HG03439 (cell line): ENCODE results near the gene TMEM87A.

Source experiments
- ATAC-seq: cut with Tn5 transposase; IDR thresholded peaks from one replicate; pipeline ENCODE4 v1.9.1; 2021; ENCODE audit warnings: mild to moderate bottlenecking, moderate library complexity; ENCODE audit not compliant: unreplicated experiment

The TMEM87A gene

DNA sequence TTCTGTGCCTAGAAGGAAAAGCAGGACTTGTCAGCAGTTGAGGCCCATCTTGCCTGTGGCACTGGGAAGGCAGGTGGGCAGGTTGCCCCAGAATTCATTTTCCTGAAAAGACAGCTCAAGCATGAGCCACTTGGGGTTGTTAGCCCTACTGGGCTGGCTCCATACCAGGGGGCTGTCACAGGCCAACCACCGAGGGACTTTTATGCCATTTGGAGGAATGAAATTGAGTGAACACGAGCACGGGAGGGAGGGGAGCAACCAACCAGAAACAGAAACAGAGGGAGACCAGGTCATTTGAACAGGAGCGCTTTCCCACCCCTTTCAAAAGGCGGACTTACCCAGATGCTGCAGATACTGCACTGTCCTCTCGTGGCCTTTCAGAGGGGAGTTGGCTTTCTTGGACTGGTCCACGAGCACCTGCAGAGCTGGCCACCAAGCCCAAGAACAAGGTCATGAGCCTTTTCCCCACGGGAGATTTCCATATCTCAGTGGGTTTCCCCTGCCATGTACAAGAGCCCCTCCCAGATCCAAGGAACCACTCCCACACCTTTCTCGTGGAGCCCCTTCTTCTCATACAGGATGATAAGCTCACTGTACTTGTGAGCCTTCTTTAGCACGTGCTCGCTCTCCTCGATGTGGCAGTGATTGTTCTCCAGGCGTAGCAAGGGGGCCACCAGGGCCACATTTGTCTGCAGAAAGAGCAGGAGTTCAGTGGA is 106.8 kb downstream of the TMEM87A start:
- no peak for ATAC-seq

GRCh38 chr15:42165106-42165505 is 108.1 kb downstream of the TMEM87A start:
- ATAC-seq: no peak

- no peak for ATAC-seq
Measured at GRCh38 chr15:42163947-42164550, 109.2 kb downstream of the TMEM87A start.

DNA sequence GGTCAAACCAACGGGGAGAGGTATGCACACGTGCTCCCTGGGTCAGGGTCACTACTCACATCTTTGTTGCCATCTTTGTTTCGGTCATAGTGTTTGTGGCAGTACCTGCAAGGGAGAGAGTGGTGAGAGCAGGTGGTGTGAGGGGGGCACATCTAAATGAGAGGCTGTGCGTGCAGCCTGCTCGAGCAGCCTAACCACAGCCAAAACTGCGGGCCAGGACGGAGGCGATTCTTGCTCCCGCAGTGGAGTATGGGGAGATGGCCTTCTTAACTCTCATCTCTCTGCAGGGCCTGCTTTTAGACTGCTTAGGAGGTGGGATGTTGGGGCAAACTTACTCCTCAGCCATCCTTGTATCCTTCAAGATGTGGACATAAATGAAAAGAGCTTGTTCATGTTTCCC is 109.9 kb downstream of the TMEM87A start:
- no peak for ATAC-seq
